PFSK-1 (cell line): Measurements from ENCODE around the gene SOS2.

Experiments
- FOXP2 ChIP-seq: optimal IDR thresholded peaks from 2 replicates; pipeline ENCODE3; 2011; ENCODE audit warnings: borderline replicate concordance, control low read depth, inconsistent platforms; ENCODE audit not compliant: insufficient read depth; ENCODE audit errors: extremely low read length, extremely low read depth
- POLR2AphosphoS5 ChIP-seq: IDR thresholded peaks from 2 replicates; pipeline ENCODE4 v1.6.1; 2012; ENCODE audit warnings: low read depth, mild to moderate bottlenecking, control low read depth, low read length, moderate library complexity
- SIN3A ChIP-seq: IDR thresholded peaks from 2 replicates; pipeline ENCODE4 v1.6.1; 2012; ENCODE audit warnings: mild to moderate bottlenecking, low read length, moderate library complexity, borderline replicate concordance; ENCODE audit not compliant: insufficient read depth
- TAF1 ChIP-seq: IDR thresholded peaks from 2 replicates; pipeline ENCODE4 v1.6.1; 2012; ENCODE audit warnings: low read length, control low read depth, borderline replicate concordance; ENCODE audit not compliant: insufficient read depth
- TF ChIP-seq, protein P1 (sequence below), 2 experiments: IDR thresholded peaks; 2 replicates each; pipeline versions ENCODE4 v1.6.1 to v1.8.0; 2011 to 2012; ENCODE audit warnings: low read depth in 2 of 2, low read length in 2 of 2, control low read depth in 1 of 2, inconsistent platforms in 1 of 2, mild to moderate bottlenecking in 1 of 2, moderate library complexity in 1 of 2; ENCODE audit not compliant: insufficient read depth in 1 of 2

Gene SOS2

DNA sequence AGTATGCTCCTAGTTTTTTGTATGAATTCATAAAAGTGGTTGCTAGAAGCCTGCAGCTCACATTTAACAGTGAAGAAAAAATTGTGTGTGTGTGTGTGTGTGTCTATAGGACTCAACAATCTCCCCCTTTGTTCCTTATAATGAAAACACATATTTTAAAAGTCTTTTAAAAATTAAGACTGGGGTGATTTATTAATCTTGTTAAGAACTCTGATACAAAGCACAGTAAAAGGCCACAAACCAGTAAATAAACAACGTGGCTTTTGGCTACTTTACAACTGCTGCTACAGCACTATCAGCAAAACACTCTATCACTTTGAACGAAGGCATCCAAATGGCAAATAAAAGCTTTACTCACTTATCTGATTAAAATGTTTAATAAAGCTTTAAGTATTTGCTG, 114.4 kb downstream of the SOS2 start:
- TF ChIP-seq, protein P1, sequence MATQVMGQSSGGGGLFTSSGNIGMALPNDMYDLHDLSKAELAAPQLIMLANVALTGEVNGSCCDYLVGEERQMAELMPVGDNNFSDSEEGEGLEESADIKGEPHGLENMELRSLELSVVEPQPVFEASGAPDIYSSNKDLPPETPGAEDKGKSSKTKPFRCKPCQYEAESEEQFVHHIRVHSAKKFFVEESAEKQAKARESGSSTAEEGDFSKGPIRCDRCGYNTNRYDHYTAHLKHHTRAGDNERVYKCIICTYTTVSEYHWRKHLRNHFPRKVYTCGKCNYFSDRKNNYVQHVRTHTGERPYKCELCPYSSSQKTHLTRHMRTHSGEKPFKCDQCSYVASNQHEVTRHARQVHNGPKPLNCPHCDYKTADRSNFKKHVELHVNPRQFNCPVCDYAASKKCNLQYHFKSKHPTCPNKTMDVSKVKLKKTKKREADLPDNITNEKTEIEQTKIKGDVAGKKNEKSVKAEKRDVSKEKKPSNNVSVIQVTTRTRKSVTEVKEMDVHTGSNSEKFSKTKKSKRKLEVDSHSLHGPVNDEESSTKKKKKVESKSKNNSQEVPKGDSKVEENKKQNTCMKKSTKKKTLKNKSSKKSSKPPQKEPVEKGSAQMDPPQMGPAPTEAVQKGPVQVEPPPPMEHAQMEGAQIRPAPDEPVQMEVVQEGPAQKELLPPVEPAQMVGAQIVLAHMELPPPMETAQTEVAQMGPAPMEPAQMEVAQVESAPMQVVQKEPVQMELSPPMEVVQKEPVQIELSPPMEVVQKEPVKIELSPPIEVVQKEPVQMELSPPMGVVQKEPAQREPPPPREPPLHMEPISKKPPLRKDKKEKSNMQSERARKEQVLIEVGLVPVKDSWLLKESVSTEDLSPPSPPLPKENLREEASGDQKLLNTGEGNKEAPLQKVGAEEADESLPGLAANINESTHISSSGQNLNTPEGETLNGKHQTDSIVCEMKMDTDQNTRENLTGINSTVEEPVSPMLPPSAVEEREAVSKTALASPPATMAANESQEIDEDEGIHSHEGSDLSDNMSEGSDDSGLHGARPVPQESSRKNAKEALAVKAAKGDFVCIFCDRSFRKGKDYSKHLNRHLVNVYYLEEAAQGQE (IDR thresholded peaks at IDR 0.05; ENCODE audit: insufficient read depth in 1 of 2, low read depth in 2 of 2, low read length in 2 of 2) = no peak
- TF ChIP-seq TAF1 = no peak
- TF ChIP-seq FOXP2 = no peak
- no peak for TF ChIP-seq POLR2AphosphoS5
- TF ChIP-seq SIN3A = no peak

DNA sequence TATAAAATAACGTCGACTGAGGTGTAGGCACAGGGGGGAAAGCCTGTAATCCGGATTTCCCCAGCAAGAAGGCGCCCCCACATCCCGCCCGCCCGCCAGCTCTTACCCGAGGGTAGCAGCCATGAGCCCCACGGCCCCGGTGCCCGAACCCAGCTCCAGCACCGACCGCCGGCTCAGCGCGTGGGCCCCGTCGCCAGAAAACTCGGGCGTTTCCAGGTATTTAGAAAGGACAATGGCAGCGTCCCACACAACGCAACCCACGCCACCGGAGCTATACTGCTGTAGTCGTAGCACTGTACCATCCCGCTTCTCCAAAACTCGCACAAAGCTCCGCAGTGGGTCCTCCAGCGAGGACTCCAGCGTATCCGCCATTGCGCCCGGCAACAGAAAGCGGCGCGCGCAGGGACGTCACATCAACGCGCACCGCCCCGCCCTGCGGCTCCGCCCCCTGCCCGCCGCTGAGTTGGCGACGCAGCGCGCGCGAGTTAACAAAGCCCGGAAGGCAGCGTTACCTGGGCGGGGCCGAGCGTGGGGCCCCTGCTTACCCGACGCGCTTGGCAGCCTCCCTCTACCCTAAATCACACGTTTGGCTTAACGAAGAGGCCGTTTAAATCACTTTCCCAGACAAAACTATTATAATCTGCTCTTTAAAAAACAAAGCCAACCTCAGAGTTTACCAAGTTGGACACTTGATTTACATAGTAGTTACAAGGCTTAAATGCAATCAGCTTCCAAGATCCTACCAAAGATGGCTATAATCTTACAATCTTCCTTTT, 115.0 kb downstream of the SOS2 start, which contains the start of gene VCPKMT:
VCPKMT (minus strand) TSS at position 392 of the 776 bp plus-strand sequence; CDS start at position 372, 20 bp downstream.
- TF ChIP-seq TAF1 (peak; percentile 89; the same call in 1 of the 2 replicates), FOXP2 (peak; percentile 95), POLR2AphosphoS5 (peak; percentile 81), SIN3A (peak; percentile 60; the same call in 1 of the 2 replicates)
- TF ChIP-seq, protein P1 (IDR thresholded peaks at IDR 0.05; ENCODE audit: insufficient read depth in 1 of 2, low read depth in 2 of 2, low read length in 2 of 2) = peak; percentile 10 to 25; a peak in 1 of 4 replicates

DNA sequence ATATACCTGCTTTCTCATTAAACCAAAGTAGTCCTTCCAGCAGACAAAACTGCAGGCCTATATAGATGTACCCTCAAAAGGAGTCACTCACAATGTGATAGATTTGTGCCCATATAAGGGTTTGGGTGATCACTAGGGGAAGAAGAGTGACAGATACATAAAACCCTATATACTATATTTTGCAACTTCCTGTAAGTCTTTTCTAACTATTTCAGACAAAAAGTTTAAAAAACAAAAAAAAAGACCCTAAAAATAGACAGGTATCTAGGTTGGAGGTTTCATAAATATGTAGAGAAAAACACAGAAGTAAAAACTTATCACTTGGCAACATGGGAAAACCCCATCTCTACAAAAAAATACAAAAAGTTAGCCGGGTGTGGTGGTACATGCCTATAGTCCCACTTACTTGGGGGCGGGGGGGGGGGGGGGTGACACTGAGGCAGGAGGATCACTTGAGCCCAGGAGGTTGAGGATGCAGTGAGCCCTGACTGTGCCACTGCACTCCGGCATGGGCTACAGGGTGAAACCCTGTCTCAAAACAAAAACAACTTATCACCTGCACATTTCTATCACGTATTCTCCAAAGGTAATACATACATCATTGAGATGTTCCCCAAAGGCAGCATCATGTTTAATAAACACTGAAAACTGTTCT, 117.9 kb downstream of the SOS2 start:
- TF ChIP-seq FOXP2 (no peak), SIN3A (no peak), TAF1 (no peak), POLR2AphosphoS5 (no peak)
- TF ChIP-seq, protein P1 (IDR thresholded peaks at IDR 0.05; ENCODE audit: insufficient read depth in 1 of 2, low read depth in 2 of 2, low read length in 2 of 2) = no peak

DNA sequence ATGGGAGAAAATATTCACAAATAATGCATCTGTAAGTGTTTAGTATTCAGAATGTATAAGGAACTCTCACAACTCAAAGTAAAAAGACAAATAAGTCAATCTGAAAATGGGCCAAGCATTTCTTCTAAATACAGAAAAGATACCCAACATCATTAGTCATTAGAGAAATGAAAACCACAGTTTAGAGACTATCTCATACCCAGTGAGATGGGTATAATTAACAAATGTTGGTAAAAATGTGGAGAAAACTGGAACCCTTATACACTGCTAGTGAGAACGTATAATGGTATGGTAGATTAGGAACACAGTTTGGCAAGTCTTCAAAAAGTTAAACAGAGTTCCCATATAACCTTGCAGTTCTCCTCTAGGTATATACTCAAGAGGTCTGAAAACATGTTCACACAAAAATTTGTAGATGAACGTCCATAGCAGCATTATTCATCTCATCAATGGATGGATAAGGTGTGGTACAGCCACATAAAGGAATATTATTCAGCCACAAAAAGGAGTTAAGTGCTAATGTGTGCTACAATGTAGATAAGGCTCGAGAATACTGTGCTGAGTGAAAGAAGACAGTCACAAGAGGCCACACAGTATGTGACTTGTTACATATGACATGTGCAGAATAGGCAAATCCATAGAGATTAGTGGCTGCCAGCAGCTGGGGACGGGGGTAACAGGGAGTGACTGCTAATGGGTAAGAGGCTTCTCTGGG, 120.9 kb downstream of the SOS2 start:
- TF ChIP-seq SIN3A = no peak
- TF ChIP-seq TAF1 = no peak
- TF ChIP-seq FOXP2 = no peak
- TF ChIP-seq, protein P1 (IDR thresholded peaks at IDR 0.05; ENCODE audit: insufficient read depth in 1 of 2, low read depth in 2 of 2, low read length in 2 of 2) = no peak
- TF ChIP-seq POLR2AphosphoS5 = no peak
